ENCODE measurements around the gene ZNF69.

DNA sequence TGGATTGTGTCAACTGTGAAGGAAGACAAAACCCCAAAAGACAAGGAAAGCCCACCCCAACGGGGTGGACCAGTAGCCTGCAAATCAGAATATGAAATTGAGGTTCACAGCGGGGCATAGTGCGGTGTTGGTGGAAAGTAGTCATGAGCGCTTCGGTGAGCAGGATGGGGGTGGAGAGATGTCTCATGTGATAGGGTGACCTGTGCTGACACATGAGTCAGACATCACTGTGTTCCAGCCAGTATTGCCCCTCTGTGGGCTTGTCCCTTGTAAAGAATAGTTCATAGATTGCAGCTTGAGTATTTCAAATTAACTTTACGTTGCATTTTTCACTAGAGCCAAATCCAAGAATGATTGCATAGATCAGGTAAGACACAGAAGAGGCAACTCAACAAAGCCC lies 7.3 kb downstream of the ZNF69 start:
- TF ChIP-seq POLR2A (IDR thresholded peaks at IDR 0.05; ENCODE audit: low read length) (no peak), GATA1 (IDR thresholded peaks at IDR 0.05; ENCODE audit: low read depth, low read length) (no peak)

Data from erythroblast (primary cell).